ENCODE results near the gene TRAK1. TPM values are rescaled to one million over a fixed set of nuclear protein-coding genes. Genes with fewer than 3 reads are reported as not detected.

TRAK1 gene
- total and polyA plus RNA-seq, 2 of the 4 experiments (the other 2 are of a cell fraction), result 25.6 to 28.1 TPM

DNA sequence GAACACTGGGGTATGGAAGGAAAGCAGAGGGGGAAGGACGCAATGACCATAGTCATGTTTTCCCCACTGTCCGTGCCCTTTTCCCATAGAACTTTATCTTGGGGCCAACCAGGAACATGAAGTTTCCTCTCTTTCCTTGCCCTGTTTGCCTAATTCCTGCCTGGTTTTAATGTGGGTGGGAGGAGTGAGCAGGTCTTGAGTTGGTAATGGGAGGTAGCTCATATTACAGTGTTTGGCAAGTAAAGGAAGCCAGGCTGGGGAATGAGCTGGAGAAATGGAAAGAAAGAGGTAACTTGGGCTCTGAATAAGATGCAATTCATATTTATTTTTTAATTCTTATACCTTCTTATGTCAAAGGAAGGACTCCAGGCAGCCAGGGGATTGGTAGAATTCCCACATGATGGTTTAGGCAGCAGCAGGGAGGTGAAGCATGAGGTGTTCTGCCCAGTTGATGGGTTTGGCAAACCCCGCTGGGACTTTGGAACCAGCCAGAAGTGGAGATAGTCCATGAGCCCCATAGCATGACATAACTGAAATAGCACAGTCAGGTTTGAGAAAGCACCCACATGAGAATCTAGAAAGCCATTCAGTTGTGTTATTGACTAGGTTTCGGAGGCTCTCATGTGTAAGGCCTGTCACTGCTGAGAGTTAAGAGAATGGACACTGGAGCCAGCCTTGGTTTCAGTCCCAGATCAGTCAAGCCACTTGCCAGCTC, 114.8 kb downstream of the TRAK1 start:
- Histone ChIP-seq H2BK120ac (ENCODE audit: low read depth, low read length) (no peak overlapping the region), H4K8ac (ENCODE audit: low read depth in 2 of 2, low read length in 2 of 2) (no peak overlapping the region), H3K56ac (ENCODE audit: extremely low read depth, insufficient read depth, low read length) (no peak overlapping the region), H3K4me3 (ENCODE audit: insufficient read depth, low read depth, low read length) (no peak overlapping the region), H2BK20ac (ENCODE audit: low read depth, low read length) (no peak overlapping the region), H3K9me3 (ENCODE audit: control insufficient read depth, insufficient read depth, low read length) (no peaks in the 10 kb centered on the region), H3K18ac (ENCODE audit: low read depth, low read length) (no peak overlapping the region), H2AFZ (replicated peaks; ENCODE audit: low read length, poor library complexity) (no peak overlapping the region), H3K79me1 (ENCODE audit: low read depth in 1 of 2, low read length in 2 of 2) (no peaks in the 10 kb centered on the region; a peak in 1 of 4 replicates), H3K36me3 (ENCODE audit: control insufficient read depth, insufficient read depth, low read length) (peaks cover 15% of the 10 kb centered on the region), H2AK9ac (replicated peaks; ENCODE audit: low read depth, low read length, poor library complexity) (no peak overlapping the region), H3K27me3 (ENCODE audit: control insufficient read depth, insufficient read depth, low read length) (no peaks in the 10 kb centered on the region), H4K91ac (ENCODE audit: insufficient read depth, low read depth, low read length) (no peak overlapping the region), H3K4me2 (ENCODE audit: low read depth, low read length) (no peak overlapping the region), H3K14ac (replicated peaks; ENCODE audit: low read depth, low read length) (no peak overlapping the region), H3K4me1 (ENCODE audit: control insufficient read depth, insufficient read depth, low read length) (no peaks in the 10 kb centered on the region), H4K20me1 (ENCODE audit: insufficient read depth, low read length) (no peaks in the 10 kb centered on the region), H2AK5ac (ENCODE audit: low read depth, low read length) (no peak overlapping the region), H3K4ac (ENCODE audit: low read depth, low read length) (no peak overlapping the region), H4K5ac (ENCODE audit: low read depth, low read length) (no peak overlapping the region), H3K27ac (ENCODE audit: insufficient read depth, low read length) (no peak overlapping the region), H3K9me1 (ENCODE audit: insufficient read depth, low read length) (no peaks in the 10 kb centered on the region), H3K9ac (ENCODE audit: low read depth, low read length) (no peak overlapping the region), H3K23ac (ENCODE audit: low read depth, low read length) (no peak overlapping the region), H2BK5ac (ENCODE audit: low read depth, low read length, poor library complexity, severe bottlenecking) (no peak overlapping the region), H2BK15ac (ENCODE audit: low read depth, low read length) (no peak overlapping the region)
- no peak for DNase-seq
- TF ChIP-seq, protein P1, sequence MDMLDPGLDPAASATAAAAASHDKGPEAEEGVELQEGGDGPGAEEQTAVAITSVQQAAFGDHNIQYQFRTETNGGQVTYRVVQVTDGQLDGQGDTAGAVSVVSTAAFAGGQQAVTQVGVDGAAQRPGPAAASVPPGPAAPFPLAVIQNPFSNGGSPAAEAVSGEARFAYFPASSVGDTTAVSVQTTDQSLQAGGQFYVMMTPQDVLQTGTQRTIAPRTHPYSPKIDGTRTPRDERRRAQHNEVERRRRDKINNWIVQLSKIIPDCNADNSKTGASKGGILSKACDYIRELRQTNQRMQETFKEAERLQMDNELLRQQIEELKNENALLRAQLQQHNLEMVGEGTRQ (IDR thresholded peaks at IDR 0.05; ENCODE audit: low read depth, low read length), result no peak
- TF ChIP-seq BHLHE40 (IDR thresholded peaks at IDR 0.05; ENCODE audit: low read depth, low read length) (no peak), MXI1 (IDR thresholded peaks at IDR 0.05; ENCODE audit: borderline replicate concordance, low read depth, low read length) (no peak), CHD1 (IDR thresholded peaks at IDR 0.05; ENCODE audit: low read depth, low read length) (no peak)
- no CpG with 5 or more reads among the region's 4 CpGs for WGBS, 2 experiments (ENCODE audit: extremely low coverage in 2 of 2, insufficient read length in 1 of 2)
- ChIA-PET CTCF (interaction anchor here (1.1 kb wide), 1 partner anchor 15 kb away, joined by 3 read pairs; no protein-coding TSS in a partner anchor), POLR2A (ENCODE audit: unreplicated experiment) (no interaction called here)
- in situ Hi-C loops (cut with MboI; ENCODE audit: low sequenced_read_pairs), result no loop called here
- dilution Hi-C loops (cut with HindIII; ENCODE audit: low sequenced_read_pairs, unreplicated experiment), result no loop called here
- intact Hi-C loops (cut with micrococcal nuclease), result no loop called here
- BruUV-seq (replicated peaks), result no TSS peak
- ATAC-seq (ENCODE audit: low read depth), result no peak
